Measurements from ENCODE around the gene MEGF8.

The MEGF8 gene

GRCh38 chr19:42293540-42293939, 31.9 kb upstream of the MEGF8 start:
- DNase-seq (ENCODE audit: insufficient read length) = no peak
- FAIRE-seq = no peak
- TF ChIP-seq TAF1 (IDR thresholded peaks at IDR 0.05; ENCODE audit: borderline replicate concordance, low read depth, low read length) = no peak

- TF ChIP-seq POLR2AphosphoS5 (IDR thresholded peaks at IDR 0.05; ENCODE audit: low read depth, low read length) = no peak
- no peak for TF ChIP-seq POLR2A (IDR thresholded peaks at IDR 0.05; ENCODE audit: low read depth, low read length)
- TF ChIP-seq TAF1 (IDR thresholded peaks at IDR 0.05; ENCODE audit: borderline replicate concordance, low read depth, low read length) = no peak
- FAIRE-seq = no peak
- no peak for DNase-seq (ENCODE audit: insufficient read length)
Measured at GRCh38 chr19:42293948-42294347, 31.5 kb upstream of the MEGF8 start.

DNA sequence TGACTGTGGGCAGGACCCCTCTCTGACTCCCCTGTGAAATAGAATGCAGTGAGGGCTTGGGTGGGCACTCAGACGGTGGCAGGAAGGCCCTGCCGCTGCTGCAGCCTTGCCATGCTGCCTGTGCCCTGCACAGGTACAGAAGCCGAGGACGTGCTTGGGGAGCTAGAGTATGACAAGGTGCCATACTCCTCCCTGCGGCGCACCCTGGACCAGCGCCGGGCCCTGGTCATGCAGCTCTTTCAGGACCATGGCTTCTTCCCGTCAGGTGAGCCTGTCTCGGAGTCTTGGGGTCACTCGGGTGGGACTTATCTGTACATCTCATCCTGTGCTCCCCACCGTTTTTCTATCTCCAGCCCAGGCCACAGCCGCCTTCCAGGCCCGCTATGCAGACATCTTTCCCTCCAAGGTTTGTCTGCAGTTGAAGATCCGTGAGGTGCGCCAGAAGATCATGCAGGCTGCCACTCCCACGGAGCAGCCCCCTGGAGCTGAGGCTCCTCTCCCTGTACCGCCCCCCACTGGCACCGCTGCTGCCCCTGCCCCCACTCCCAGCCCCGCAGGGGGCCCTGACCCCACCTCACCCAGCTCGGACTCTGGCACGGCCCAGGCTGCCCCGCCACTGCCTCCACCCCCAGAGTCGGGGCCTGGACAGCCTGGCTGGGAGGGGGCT, 30.8 kb upstream of the MEGF8 start:
- FAIRE-seq (no peak), DNase-seq (ENCODE audit: insufficient read length) (no peak)
- TF ChIP-seq POLR2AphosphoS5 (IDR thresholded peaks at IDR 0.05; ENCODE audit: low read depth, low read length) = no peak
- no peak for TF ChIP-seq POLR2A (IDR thresholded peaks at IDR 0.05; ENCODE audit: low read depth, low read length)
- no peak for TF ChIP-seq TAF1 (IDR thresholded peaks at IDR 0.05; ENCODE audit: borderline replicate concordance, low read depth, low read length)

GRCh38 chr19:42295342-42295741, 30.1 kb upstream of the MEGF8 start:
- DNase-seq (ENCODE audit: insufficient read length) = no peak
- FAIRE-seq = no peak
- TF ChIP-seq POLR2AphosphoS5 (IDR thresholded peaks at IDR 0.05; ENCODE audit: low read depth, low read length) = no peak
- no peak for TF ChIP-seq POLR2A (IDR thresholded peaks at IDR 0.05; ENCODE audit: low read depth, low read length)
- no peak for TF ChIP-seq TAF1 (IDR thresholded peaks at IDR 0.05; ENCODE audit: borderline replicate concordance, low read depth, low read length)

- no peak for TF ChIP-seq TAF1 (IDR thresholded peaks at IDR 0.05; ENCODE audit: borderline replicate concordance, low read depth, low read length)
- TF ChIP-seq POLR2AphosphoS5 (IDR thresholded peaks at IDR 0.05; ENCODE audit: low read depth, low read length) = peak; percentile 27; the same call in 1 of the 2 replicates
- no peak; the same call in 1 of the 2 replicates for TF ChIP-seq POLR2A (IDR thresholded peaks at IDR 0.05; ENCODE audit: low read depth, low read length)
- DNase-seq (ENCODE audit: insufficient read length) (peak; percentile 89), FAIRE-seq (peak; percentile 91)
Measured at GRCh38 chr19:42295831-42296525, 29.5 kb upstream of the MEGF8 start.

GRCh38 chr19:42297039-42297438, 28.4 kb upstream of the MEGF8 start:
- DNase-seq (ENCODE audit: insufficient read length) (no peak), FAIRE-seq (no peak)
- no peak for TF ChIP-seq TAF1 (IDR thresholded peaks at IDR 0.05; ENCODE audit: borderline replicate concordance, low read depth, low read length)
- no peak for TF ChIP-seq POLR2A (IDR thresholded peaks at IDR 0.05; ENCODE audit: low read depth, low read length)
- no peak for TF ChIP-seq POLR2AphosphoS5 (IDR thresholded peaks at IDR 0.05; ENCODE audit: low read depth, low read length)

GRCh38 chr19:42301646-42302203, 23.7 kb upstream of the MEGF8 start, which contains the start of gene PRR19:
Gene PRR19 (plus strand): TSS chr19:42302132. CDS start chr19:42309585, 7,453 bp downstream.
- DNase-seq (ENCODE audit: insufficient read length) = no peak
- no peak for FAIRE-seq
- no peak for TF ChIP-seq POLR2A (IDR thresholded peaks at IDR 0.05; ENCODE audit: low read depth, low read length)
- no peak for TF ChIP-seq POLR2AphosphoS5 (IDR thresholded peaks at IDR 0.05; ENCODE audit: low read depth, low read length)
- no peak for TF ChIP-seq TAF1 (IDR thresholded peaks at IDR 0.05; ENCODE audit: borderline replicate concordance, low read depth, low read length)

GRCh38 chr19:42303101-42303464, 22.4 kb upstream of the MEGF8 start:
- no peak for FAIRE-seq

GRCh38 chr19:42303876-42304275, 21.6 kb upstream of the MEGF8 start:
- TF ChIP-seq POLR2A (IDR thresholded peaks at IDR 0.05; ENCODE audit: low read depth, low read length) = no peak
- TF ChIP-seq POLR2AphosphoS5 (IDR thresholded peaks at IDR 0.05; ENCODE audit: low read depth, low read length) = no peak
- no peak for TF ChIP-seq TAF1 (IDR thresholded peaks at IDR 0.05; ENCODE audit: borderline replicate concordance, low read depth, low read length)
- no peak for FAIRE-seq
- DNase-seq (ENCODE audit: insufficient read length) = no peak

More at GRCh38 chr19:42303101-42303464, 22.4 kb upstream of the MEGF8 start:
- DNase-seq (ENCODE audit: insufficient read length) = no peak
- TF ChIP-seq TAF1 (IDR thresholded peaks at IDR 0.05; ENCODE audit: borderline replicate concordance, low read depth, low read length) (no peak), POLR2A (IDR thresholded peaks at IDR 0.05; ENCODE audit: low read depth, low read length) (no peak), POLR2AphosphoS5 (IDR thresholded peaks at IDR 0.05; ENCODE audit: low read depth, low read length) (no peak)

GRCh38 chr19:42306646-42307045, 18.8 kb upstream of the MEGF8 start:
- no peak for TF ChIP-seq POLR2AphosphoS5 (IDR thresholded peaks at IDR 0.05; ENCODE audit: low read depth, low read length)
- TF ChIP-seq POLR2A (IDR thresholded peaks at IDR 0.05; ENCODE audit: low read depth, low read length) = no peak
- TF ChIP-seq TAF1 (IDR thresholded peaks at IDR 0.05; ENCODE audit: borderline replicate concordance, low read depth, low read length) = no peak
- FAIRE-seq = no peak
- DNase-seq (ENCODE audit: insufficient read length) = no peak

GRCh38 chr19:42309686-42310085, 15.7 kb upstream of the MEGF8 start:
- DNase-seq (ENCODE audit: insufficient read length) (no peak), FAIRE-seq (no peak)
- TF ChIP-seq POLR2AphosphoS5 (IDR thresholded peaks at IDR 0.05; ENCODE audit: low read depth, low read length) (no peak), TAF1 (IDR thresholded peaks at IDR 0.05; ENCODE audit: borderline replicate concordance, low read depth, low read length) (no peak), POLR2A (IDR thresholded peaks at IDR 0.05; ENCODE audit: low read depth, low read length) (no peak)

DNA sequence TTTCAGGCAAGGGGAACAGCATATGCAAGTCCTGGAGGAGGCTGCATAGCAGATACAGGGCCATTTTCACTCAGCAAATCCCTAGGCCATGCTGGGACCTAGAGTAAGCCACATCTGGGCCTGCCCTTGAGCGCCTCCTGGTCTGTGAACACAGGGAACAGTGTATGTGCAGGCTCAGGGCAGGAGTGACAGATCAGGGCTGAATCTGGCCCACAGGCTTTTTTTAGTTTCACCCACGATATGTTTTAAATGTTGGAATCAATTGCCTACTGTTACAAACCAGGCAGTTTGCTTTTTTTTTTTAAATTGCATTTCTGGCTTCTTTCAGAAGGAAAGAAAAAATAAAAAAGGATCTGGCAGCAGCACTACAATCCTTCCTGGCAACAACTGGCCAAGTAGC, 13.8 kb upstream of the MEGF8 start:
- no peak for FAIRE-seq

More for the DNA sequence above, 13.8 kb upstream of the MEGF8 start:
- DNase-seq (ENCODE audit: insufficient read length) = no peak
- TF ChIP-seq TAF1 (IDR thresholded peaks at IDR 0.05; ENCODE audit: borderline replicate concordance, low read depth, low read length) (no peak), POLR2A (IDR thresholded peaks at IDR 0.05; ENCODE audit: low read depth, low read length) (no peak), POLR2AphosphoS5 (IDR thresholded peaks at IDR 0.05; ENCODE audit: low read depth, low read length) (no peak)
